Measurements from ENCODE around the gene OR10A3. TPM values are rescaled to one million over a fixed set of nuclear protein-coding genes. Genes with fewer than 3 reads are reported as not detected.

Gene OR10A3
- total RNA-seq, 2 donors from 2014 or later, result not detected

- TF ChIP-seq, protein P1, sequence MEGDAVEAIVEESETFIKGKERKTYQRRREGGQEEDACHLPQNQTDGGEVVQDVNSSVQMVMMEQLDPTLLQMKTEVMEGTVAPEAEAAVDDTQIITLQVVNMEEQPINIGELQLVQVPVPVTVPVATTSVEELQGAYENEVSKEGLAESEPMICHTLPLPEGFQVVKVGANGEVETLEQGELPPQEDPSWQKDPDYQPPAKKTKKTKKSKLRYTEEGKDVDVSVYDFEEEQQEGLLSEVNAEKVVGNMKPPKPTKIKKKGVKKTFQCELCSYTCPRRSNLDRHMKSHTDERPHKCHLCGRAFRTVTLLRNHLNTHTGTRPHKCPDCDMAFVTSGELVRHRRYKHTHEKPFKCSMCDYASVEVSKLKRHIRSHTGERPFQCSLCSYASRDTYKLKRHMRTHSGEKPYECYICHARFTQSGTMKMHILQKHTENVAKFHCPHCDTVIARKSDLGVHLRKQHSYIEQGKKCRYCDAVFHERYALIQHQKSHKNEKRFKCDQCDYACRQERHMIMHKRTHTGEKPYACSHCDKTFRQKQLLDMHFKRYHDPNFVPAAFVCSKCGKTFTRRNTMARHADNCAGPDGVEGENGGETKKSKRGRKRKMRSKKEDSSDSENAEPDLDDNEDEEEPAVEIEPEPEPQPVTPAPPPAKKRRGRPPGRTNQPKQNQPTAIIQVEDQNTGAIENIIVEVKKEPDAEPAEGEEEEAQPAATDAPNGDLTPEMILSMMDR (IDR thresholded peaks at IDR 0.05), result no peak
- no peak for DNase-seq (ENCODE audit: low spot score)
- Histone ChIP-seq H3K9me3 (no peaks in the 10 kb centered on the region), H3K36me3 (no peaks in the 10 kb centered on the region), H3K27me3 (no peaks in the 10 kb centered on the region), H3K4me1 (no peaks in the 10 kb centered on the region), H3K27ac (no peak overlapping the region), H3K4me3 (no peak overlapping the region)
Measured at GRCh38 chr11:7936615-7937014, 4.9 kb downstream of the OR10A3 start.

DNA sequence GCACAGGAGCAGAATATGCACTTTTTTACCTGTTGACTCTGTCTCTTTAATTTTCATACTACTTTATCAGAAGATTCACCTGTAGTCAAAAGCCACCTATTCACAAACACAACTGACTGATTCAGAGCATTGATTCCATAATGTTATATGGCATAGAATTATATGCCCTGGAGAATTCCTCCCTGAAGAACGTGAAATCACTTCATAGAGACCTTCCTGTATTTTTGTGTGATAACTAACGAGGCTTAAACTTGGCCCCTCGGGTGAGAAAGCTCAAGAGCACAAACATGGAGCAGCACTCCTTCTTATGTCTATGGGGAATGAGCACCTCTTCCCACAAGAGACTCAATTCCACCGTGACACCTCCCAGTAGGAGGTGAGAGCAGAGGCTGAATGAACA is 10.3 kb downstream of the OR10A3 start, which contains the start of gene OR10A6:
Gene OR10A6, minus strand, starts transcription at position 101 of the 400 bp plus-strand sequence. CDS start 2,606 bp downstream, outside the sequence.
- H3K4me3 ChIP-seq, result no peak within 1 kb of the TSS
- no peak within 1 kb of the TSS for H3K27ac ChIP-seq
- H3K27me3 ChIP-seq, result no peaks in the 10 kb centered on the region
- no peak for DNase-seq (ENCODE audit: low spot score)
- TF ChIP-seq, protein P1 (IDR thresholded peaks at IDR 0.05), result no peak
- no peaks in the 10 kb centered on the region for H3K9me3 ChIP-seq
- no peaks in the 10 kb centered on the region for H3K4me1 ChIP-seq
- no peaks in the 10 kb centered on the region for H3K36me3 ChIP-seq

DNA sequence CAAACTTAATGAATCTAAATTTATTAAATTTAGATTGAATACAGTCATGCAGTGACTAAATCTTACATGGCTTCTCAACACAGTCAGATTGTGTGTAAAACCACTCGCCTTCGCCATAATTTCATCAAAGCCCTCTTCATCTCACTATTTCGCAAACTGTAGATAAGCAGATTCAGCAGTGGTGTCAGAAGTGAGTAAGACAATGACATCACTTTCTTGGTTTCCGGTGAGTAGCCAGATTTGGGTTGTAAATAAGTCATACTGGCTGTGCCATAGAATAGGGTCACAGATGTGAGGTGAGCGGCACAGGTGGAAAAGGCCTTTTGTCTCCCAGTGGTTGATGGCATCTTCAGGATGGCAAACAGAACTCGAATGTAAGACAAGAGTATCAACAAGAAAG is 13.9 kb downstream of the OR10A3 start:
- H3K27me3 ChIP-seq, result no peaks in the 10 kb centered on the region
- H3K4me1 ChIP-seq, result no peaks in the 10 kb centered on the region
- no peaks in the 10 kb centered on the region for H3K9me3 ChIP-seq

DNA sequence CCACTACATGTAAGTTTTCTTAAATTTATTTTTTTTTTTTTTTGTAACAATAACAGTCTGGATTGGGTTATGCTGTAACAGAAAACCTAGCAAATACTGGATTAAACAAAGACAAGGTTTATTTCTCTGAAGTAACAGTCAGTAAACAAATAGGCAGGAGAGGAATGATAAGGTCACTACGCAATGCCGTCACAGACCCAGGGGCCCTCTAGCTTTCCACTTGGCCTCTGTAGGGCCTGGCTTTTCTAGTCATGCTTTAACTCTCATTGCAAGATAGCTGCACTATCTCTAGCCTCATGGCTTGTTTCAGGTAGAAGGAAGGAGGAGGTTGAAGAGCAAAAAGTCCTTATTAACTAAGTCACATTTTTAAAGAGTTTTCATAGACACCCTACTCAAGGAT is 17.0 kb downstream of the OR10A3 start:
- H3K4me1 ChIP-seq, result no peaks in the 10 kb centered on the region
- no peak for DNase-seq (ENCODE audit: low spot score)
- TF ChIP-seq, protein P1 (IDR thresholded peaks at IDR 0.05), result no peak
- no peaks in the 10 kb centered on the region for H3K9me3 ChIP-seq
- H3K4me3 ChIP-seq, result no peak overlapping the region
- no peak overlapping the region for H3K27ac ChIP-seq
- no peaks in the 10 kb centered on the region for H3K36me3 ChIP-seq
- no peaks in the 10 kb centered on the region for H3K27me3 ChIP-seq

More for the DNA sequence above, 13.9 kb downstream of the OR10A3 start:
- DNase-seq (ENCODE audit: low spot score), result no peak
- Histone ChIP-seq H3K4me3 (no peak overlapping the region), H3K27ac (no peak overlapping the region), H3K36me3 (no peaks in the 10 kb centered on the region)
- TF ChIP-seq, protein P1 (IDR thresholded peaks at IDR 0.05), result no peak

DNA sequence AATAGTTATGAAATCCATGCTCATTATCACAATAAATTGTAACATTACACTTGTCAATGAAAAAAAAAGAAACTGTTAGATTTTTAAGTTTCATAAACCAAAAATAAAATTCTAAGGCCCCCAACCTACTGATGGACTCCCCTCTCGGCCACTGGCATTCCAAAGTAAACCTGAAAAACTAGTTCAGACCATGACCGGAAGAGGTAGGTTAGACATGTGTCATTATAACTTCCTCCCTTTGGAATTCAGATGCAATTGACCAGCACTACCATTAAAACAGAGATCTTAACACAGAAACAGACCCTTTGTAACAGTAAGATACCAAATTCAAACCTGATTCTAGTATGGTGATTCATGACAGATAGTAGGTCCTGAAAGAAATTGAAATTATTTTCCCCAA is 23.4 kb downstream of the OR10A3 start:
- H3K9me3 ChIP-seq, result no peaks in the 10 kb centered on the region
- no peaks in the 10 kb centered on the region for H3K36me3 ChIP-seq
- no peak for DNase-seq (ENCODE audit: low spot score)
- no peaks in the 10 kb centered on the region for H3K27me3 ChIP-seq
- no peaks in the 10 kb centered on the region for H3K4me1 ChIP-seq
- TF ChIP-seq, protein P1 (IDR thresholded peaks at IDR 0.05), result no peak
- H3K4me3 ChIP-seq, result no peak overlapping the region
- H3K27ac ChIP-seq, result no peak overlapping the region

- TF ChIP-seq, protein P1 (IDR thresholded peaks at IDR 0.05), result no peak
- H3K4me3 ChIP-seq, result no peak overlapping the region
- no peaks in the 10 kb centered on the region for H3K4me1 ChIP-seq
- H3K27ac ChIP-seq, result no peak overlapping the region
- no peaks in the 10 kb centered on the region for H3K27me3 ChIP-seq
- no peaks in the 10 kb centered on the region for H3K9me3 ChIP-seq
- no peaks in the 10 kb centered on the region for H3K36me3 ChIP-seq
- DNase-seq (ENCODE audit: low spot score), result no peak
Measured at GRCh38 chr11:7911011-7911410, 30.5 kb downstream of the OR10A3 start.
